ENCODE measurements around the gene NUDT14. TPM values are rescaled to one million over a fixed set of nuclear protein-coding genes. Genes with fewer than 3 reads are reported as not detected.

The NUDT14 gene
- total and polyA plus RNA-seq, 2 of the 8 experiments (the other 6 are each of a cell fraction or from before 2014, with no cell fraction given) = 25.5 to 33.3 TPM

DNA sequence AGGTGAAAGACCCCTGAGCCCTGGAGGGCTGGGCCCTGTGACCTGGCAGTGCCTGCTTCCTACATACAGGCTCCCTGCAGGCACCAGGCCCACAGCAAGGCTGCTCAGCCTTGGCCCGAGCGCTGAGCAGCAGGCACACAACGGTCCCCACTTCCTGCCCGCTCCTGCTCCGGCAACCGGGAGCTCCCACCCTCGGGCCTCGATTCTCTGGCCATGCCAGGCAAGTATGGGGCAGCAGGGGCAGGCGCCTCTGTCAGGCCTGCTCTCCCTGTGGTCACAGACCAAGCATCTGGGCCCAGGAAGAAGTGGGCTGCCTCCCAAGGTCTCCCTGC is 30.6 kb upstream of the NUDT14 start (continued):
- TF ChIP-seq PHF8 (conservative IDR thresholded peaks at IDR 0.05; ENCODE audit: low read depth, low read length) = no peak
